ENCODE data around the gene IL17RB. TPM values are rescaled to one million over a fixed set of nuclear protein-coding genes. Genes with fewer than 3 reads are reported as not detected.

Gene IL17RB
- total and polyA plus RNA-seq, 12 donors, result 0.16 to 7.7 (median 0.67) TPM; not detected in 2

- TF ChIP-seq CTCF (IDR thresholded peaks at IDR 0.05), result no peak
Observed at GRCh38 chr3:53888232-53888631, 41.9 kb downstream of the IL17RB start.

GRCh38 chr3:53890726-53891475, 44.5 kb downstream of the IL17RB start:
- H3K4me1 ChIP-seq, result peaks cover 0 to 40% (median 33%) of the 10 kb centered on the region in 9 donors
- no peak for DNase-seq
- H3K27ac ChIP-seq, result peak overlapping the region; percentile 49 to 97 (median 92)
- ATAC-seq, result peak in 3 of 8 donors; percentile 6 to 23 (median 8)
- no peak for TF ChIP-seq CTCF (IDR thresholded peaks at IDR 0.05)
- intact Hi-C loops (cut with DNase I), result loop anchor here in 2 of 10 donors (5.0 to 10.0 kb wide), 2 partner anchors 544 to 596 kb away; partner anchors contain the start of gene DCP1A (in 1 of the 2)
- no peaks in the 10 kb centered on the region for H3K9me3 ChIP-seq
- H3K4me3 ChIP-seq, result peak overlapping the region; percentile 76 to 97 (median 82)
- peaks cover 0 to 27% (median 11%) of the 10 kb centered on the region in 9 donors for H3K36me3 ChIP-seq
- peaks cover 0 to 22% (median 0%) of the 10 kb centered on the region in 7 donors for H3K27me3 ChIP-seq
- WGBS, 2 donors, result 5% methylated on average over 21 of the region's 21 CpGs

More at GRCh38 chr3:53888232-53888631, 41.9 kb downstream of the IL17RB start:
- Histone ChIP-seq H3K9me3 (no peaks in the 10 kb centered on the region), H3K27me3 (no peaks in the 10 kb centered on the region), H3K27ac (no peak overlapping the region), H3K4me3 (no peak overlapping the region), H3K36me3 (peaks cover 0 to 53% (median 28%) of the 10 kb centered on the region in 9 donors), H3K4me1 (peaks cover 0 to 40% (median 33%) of the 10 kb centered on the region in 9 donors)
- intact Hi-C loops (cut with DNase I), result no loop called here
- no peak for ATAC-seq
- no peak for DNase-seq
- 47 to 59% methylated on average over 1 of the region's 1 CpG for WGBS, 2 donors

GRCh38 chr3:53891497-53892285, 45.3 kb downstream of the IL17RB start, which contains the start of gene SELENOK:
Gene SELENOK (minus strand): TSS chr3:53891859.
- Histone ChIP-seq H3K27me3 (peaks cover 0 to 30% (median 0%) of the 10 kb centered on the region in 7 donors), H3K9me3 (no peaks in the 10 kb centered on the region), H3K27ac (peak within 1 kb of the TSS; percentile 62 to 97 (median 92)), H3K4me1 (peaks cover 0 to 40% (median 33%) of the 10 kb centered on the region in 9 donors), H3K4me3 (peak within 1 kb of the TSS; percentile 76 to 97 (median 82)), H3K36me3 (peaks cover 0 to 19% (median 3%) of the 10 kb centered on the region in 9 donors)
- intact Hi-C loops (cut with DNase I), result loop anchor here in 2 of 10 donors (5.0 to 10.0 kb wide), 2 partner anchors 544 to 597 kb away; partner anchors contain the start of gene DCP1A (in 1 of the 2)
- WGBS, 2 donors, result 0 to 1% methylated on average over 73 of the region's 73 CpGs
- peak in 1 of 9 donors; percentile 18 for TF ChIP-seq CTCF (IDR thresholded peaks at IDR 0.05)
- DNase-seq (peak; percentile 97 to 99), ATAC-seq (peak; percentile 98 to 99 (median 99))

- intact Hi-C loops (cut with DNase I), result loop anchor here in 2 of 10 donors (5.0 to 10.0 kb wide), 2 partner anchors 545 to 597 kb away; partner anchors contain the start of gene DCP1A (in 1 of the 2)
- WGBS, 2 donors, result 35 to 43% methylated on average over 4 of the region's 4 CpGs
- peaks cover 0 to 13% (median 0%) of the 10 kb centered on the region in 9 donors for H3K36me3 ChIP-seq
Observed at GRCh38 chr3:53892286-53892637, 45.9 kb downstream of the IL17RB start.

More at GRCh38 chr3:53892286-53892637, 45.9 kb downstream of the IL17RB start:
- Histone ChIP-seq H3K9me3 (no peaks in the 10 kb centered on the region), H3K4me1 (peaks cover 0 to 40% (median 33%) of the 10 kb centered on the region in 9 donors), H3K4me3 (peak overlapping the region; percentile 26 to 97 (median 82)), H3K27me3 (peaks cover 0 to 36% (median 3%) of the 10 kb centered on the region in 7 donors), H3K27ac (peak overlapping the region; percentile 62 to 97 (median 92))
- no peak for TF ChIP-seq CTCF (IDR thresholded peaks at IDR 0.05)
- ATAC-seq, result peak in 1 of 8 donors; percentile 0
- DNase-seq, result no peak

Measured in heart right ventricle (tissue), 16 donors.